Right lobe of liver (tissue), 6 donors: ENCODE measurements around the gene PALMD. TPM values are rescaled to one million over a fixed set of nuclear protein-coding genes. Genes with fewer than 3 reads are reported as not detected.
A peak's percentile ranks its signal among the peaks of the same experiment; 100 is the strongest.

Experiments
- ATAC-seq, 4 donors: fragments of 200-7000 bp; cut with Tn5 transposase; one replicate each; pipeline ENCODE4 v1.9.1; 2020; ENCODE audit warnings: mild to moderate bottlenecking in 4 of 4, moderate library complexity in 4 of 4
- DNase-seq, 3 donors: peaks; one replicate each; pipeline ENCODE4 v3.0.0-alpha.2; 2020
- H3K27ac ChIP-seq, 3 donors: fragments of 200-600 bp; one replicate each; pipeline ENCODE4 v1.8.0; 2022
- H3K27me3 ChIP-seq, 2 donors: fragments of 200-600 bp; one replicate each; pipeline ENCODE4 v1.8.0; 2022
- H3K36me3 ChIP-seq, 4 donors: fragments of 200-600 bp; sonication (generic) in 1 of 4; one replicate each; pipeline versions ENCODE4 v1.5.1 to v1.8.0; 2017 to 2022; ENCODE audit warnings: control low read depth in 1 of 4
- H3K4me1 ChIP-seq, 4 donors: fragments of 200-600 bp; sonication (generic) in 1 of 4; one replicate each; pipeline versions ENCODE4 v1.5.1 to v1.8.0; 2017 to 2022; ENCODE audit warnings: control low read depth in 1 of 4
- H3K4me3 ChIP-seq, 3 donors: fragments of 200-600 bp; one replicate each; pipeline ENCODE4 v1.8.0; 2022
- H3K9me3 ChIP-seq, 4 donors: fragments of 200-600 bp; sonication (generic) in 1 of 4; one replicate each; pipeline versions ENCODE4 v1.5.1 to v1.8.0; 2017 to 2022; ENCODE audit warnings: control low read depth in 1 of 4
- POLR2A ChIP-seq: fragments of 450-650 bp; IDR thresholded peaks from one replicate; pipeline ENCODE4 v1.6.1; 2017; ENCODE audit warnings: antibody characterized with exemption, mild to moderate bottlenecking
- WGBS: methylation state at CpG from one replicate; pipeline ENCODE4 v1.1.6; 2018; ENCODE audit warnings: low coverage, low lambda C conversion rate; ENCODE audit not compliant: insufficient coverage; ENCODE audit errors: missing lambda C conversion rate; 5-methylcytosine and 5-hydroxymethylcytosine counted together
- intact Hi-C, 2 donors: fragments of 100-400 bp; cut with DNase I; formaldehyde crosslinking; loops; one replicate each; pipeline versions ENCODE4 v1.11.2 to v1.14.1; 2022
- total RNA-seq, 6 experiments: library from RNA; depleted of rRNA in 2 of 6; stranded (reverse); fragments of >200 nt in 2 of 6; fragmentation: NEBNext Ultra II Directional in 3 of 6; extraction: Animal tissue kit (Norgen Biotek cat#: 25700) in 3 of 6; gene quantifications; one replicate each; pipeline versions ENCODE4 v1.1.0 to v1.2.4, GENCODE V29; 2016 to 2023
- TF ChIP-seq, protein P1 (sequence below), 4 donors: fragments of 200-600 bp in 3 of 4; fragments of 450-650 bp in 1 of 4; IDR thresholded peaks; one replicate each; pipeline versions ENCODE4 v1.5.1 to v1.8.0; 2016 to 2022; ENCODE audit warnings: antibody characterized with exemption in 4 of 4, mild to moderate bottlenecking in 2 of 4
- donor health status: DM: no; HTN: yes; CAD: no.
- donor health status: DM: no; HTN: no; CAD: no.
- donor health status: DM: no; HTN: no; CAD: no.
- donor health status: DM: no; HTN: yes; CAD: no.
- donor health status: DM: no; HTN: yes; CAD: no.

The PALMD gene
- total RNA-seq, 6 experiments from 2014 or later = 15.0 to 21.1 (median 18.2) TPM

DNA sequence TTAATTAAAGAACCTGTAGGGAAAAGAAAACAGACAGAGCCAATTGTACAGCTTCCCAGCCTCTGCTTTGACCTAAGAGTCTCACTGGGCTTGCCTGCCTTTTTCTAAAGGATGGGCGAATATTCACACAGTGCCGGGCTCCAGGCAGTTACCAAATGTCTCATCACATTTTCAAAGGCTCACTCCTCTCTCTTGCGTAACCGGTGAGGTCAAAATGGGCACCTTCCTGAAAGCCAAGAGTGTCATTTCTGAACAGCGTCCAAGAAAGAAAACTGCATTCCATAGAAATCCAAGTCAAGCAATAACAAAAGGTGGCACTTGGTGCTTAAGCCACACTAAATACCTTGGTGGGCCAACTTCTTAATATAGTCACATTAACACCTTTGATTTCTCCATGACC, 710 bp upstream of the PALMD start:
- peak overlapping the region; percentile 79 to 87 (median 86) for H3K27ac ChIP-seq
- intact Hi-C loops = no loop called here
- no peak for TF ChIP-seq POLR2A
- TF ChIP-seq, protein P1, sequence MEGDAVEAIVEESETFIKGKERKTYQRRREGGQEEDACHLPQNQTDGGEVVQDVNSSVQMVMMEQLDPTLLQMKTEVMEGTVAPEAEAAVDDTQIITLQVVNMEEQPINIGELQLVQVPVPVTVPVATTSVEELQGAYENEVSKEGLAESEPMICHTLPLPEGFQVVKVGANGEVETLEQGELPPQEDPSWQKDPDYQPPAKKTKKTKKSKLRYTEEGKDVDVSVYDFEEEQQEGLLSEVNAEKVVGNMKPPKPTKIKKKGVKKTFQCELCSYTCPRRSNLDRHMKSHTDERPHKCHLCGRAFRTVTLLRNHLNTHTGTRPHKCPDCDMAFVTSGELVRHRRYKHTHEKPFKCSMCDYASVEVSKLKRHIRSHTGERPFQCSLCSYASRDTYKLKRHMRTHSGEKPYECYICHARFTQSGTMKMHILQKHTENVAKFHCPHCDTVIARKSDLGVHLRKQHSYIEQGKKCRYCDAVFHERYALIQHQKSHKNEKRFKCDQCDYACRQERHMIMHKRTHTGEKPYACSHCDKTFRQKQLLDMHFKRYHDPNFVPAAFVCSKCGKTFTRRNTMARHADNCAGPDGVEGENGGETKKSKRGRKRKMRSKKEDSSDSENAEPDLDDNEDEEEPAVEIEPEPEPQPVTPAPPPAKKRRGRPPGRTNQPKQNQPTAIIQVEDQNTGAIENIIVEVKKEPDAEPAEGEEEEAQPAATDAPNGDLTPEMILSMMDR (IDR thresholded peaks at IDR 0.05) = no peak
- H3K9me3 ChIP-seq = no peaks in the 10 kb centered on the region
- H3K36me3 ChIP-seq = no peaks in the 10 kb centered on the region
- H3K4me3 ChIP-seq = peak overlapping the region; percentile 43 to 61 (median 58)
- ATAC-seq (peak; percentile 51 to 70 (median 54)), DNase-seq (peak; percentile 57 to 82 (median 63))
- peaks cover 0 to 27% (median 11%) of the 10 kb centered on the region in 4 donors for H3K4me1 ChIP-seq
- 24% methylated on average over 5 of the region's 5 CpGs for WGBS
- H3K27me3 ChIP-seq = no peaks in the 10 kb centered on the region

DNA sequence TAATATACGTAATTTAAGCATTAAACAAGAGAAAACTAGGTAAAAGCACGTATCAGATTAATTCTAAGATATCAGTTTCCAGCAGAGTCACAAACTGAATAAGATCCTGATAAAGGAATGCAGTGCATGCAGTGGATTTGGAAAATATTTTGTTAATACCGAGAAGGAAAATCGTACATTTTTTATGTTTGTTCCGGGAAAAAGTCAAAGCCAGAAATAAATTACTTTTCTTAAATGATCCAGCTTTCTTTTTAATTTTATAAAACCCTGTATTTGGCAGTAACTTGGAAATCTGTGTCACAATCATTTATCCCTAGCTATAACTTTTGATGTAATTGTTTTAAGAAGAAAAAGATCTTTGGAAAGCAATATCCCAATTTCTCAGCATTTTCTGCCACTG, 955 bp downstream of the PALMD start:
- ATAC-seq (no peak), DNase-seq (no peak)
- Histone ChIP-seq H3K36me3 (no peaks in the 10 kb centered on the region), H3K4me1 (peaks cover 0 to 35% (median 11%) of the 10 kb centered on the region in 4 donors), H3K27ac (peak overlapping the region; percentile 79 to 87 (median 86)), H3K27me3 (no peaks in the 10 kb centered on the region), H3K9me3 (no peaks in the 10 kb centered on the region), H3K4me3 (peak overlapping the region; percentile 43 to 61 (median 58))
- TF ChIP-seq, protein P1 (IDR thresholded peaks at IDR 0.05) = no peak
- no peak for TF ChIP-seq POLR2A
- WGBS = 19% methylated on average over 5 of the region's 5 CpGs
- intact Hi-C loops = no loop called here

DNA sequence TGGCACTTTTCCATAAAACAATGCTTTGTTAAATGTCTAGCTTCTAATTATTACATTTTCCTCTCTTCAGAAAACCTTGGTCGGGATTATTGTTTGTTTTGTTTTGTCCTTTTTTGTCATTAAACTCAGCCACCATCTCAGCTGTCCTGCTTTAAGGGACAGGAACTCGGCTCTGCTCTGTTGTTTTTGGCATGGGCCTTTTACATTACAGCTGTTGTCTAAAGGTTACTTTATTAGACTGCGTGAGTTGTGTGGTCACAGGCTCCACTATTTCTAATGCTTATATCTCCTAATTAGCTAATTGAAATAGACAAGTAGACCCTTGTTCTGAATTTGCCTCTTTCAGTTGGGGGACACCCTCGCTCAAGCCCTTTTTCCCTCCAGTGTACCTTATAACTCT, 1.6 kb downstream of the PALMD start:
- ATAC-seq (peak; percentile 60 to 70 (median 66)), DNase-seq (peak in 1 of 3 donors; percentile 59)
- Histone ChIP-seq H3K4me3 (peak overlapping the region; percentile 43 to 61 (median 58)), H3K36me3 (no peaks in the 10 kb centered on the region), H3K9me3 (no peaks in the 10 kb centered on the region), H3K4me1 (peaks cover 0 to 35% (median 13%) of the 10 kb centered on the region in 4 donors), H3K27me3 (no peaks in the 10 kb centered on the region), H3K27ac (peak overlapping the region; percentile 79 to 87 (median 86))
- TF ChIP-seq, protein P1 (IDR thresholded peaks at IDR 0.05) = no peak
- TF ChIP-seq POLR2A = peak; percentile 56
- WGBS = 13% methylated on average over 4 of the region's 4 CpGs
- intact Hi-C loops = no loop called here

DNA sequence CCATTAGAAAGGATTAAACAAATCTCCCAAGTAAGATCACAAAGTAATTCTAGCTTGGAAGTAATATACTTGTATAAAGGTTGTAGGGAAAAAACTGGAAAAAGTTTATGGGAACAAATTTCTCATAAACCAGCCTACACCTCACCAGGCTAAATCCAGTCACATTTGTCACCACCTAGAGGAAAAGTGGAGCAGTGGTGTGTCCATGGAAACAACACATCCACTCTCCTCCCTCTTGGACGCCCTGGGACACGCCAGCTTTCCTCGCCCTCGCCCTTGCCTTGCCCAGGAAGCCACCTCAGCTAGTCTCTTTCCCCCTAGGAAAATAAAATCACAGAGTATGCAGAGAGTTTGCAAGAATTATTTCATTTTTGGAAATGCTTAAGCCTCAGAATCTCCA, 2.2 kb downstream of the PALMD start:
- peak; percentile 77 to 88 (median 79) for ATAC-seq
- H3K27me3 ChIP-seq = no peaks in the 10 kb centered on the region
- TF ChIP-seq POLR2A = no peak
- TF ChIP-seq, protein P1 (IDR thresholded peaks at IDR 0.05) = peak; percentile 33 to 56 (median 38)
- H3K27ac ChIP-seq = peak overlapping the region; percentile 79 to 87 (median 86)
- peak; percentile 74 to 75 (median 75) for DNase-seq
- peaks cover 0 to 42% (median 17%) of the 10 kb centered on the region in 4 donors for H3K4me1 ChIP-seq
- peak overlapping the region; percentile 43 to 61 (median 58) for H3K4me3 ChIP-seq
- 43% methylated on average over 4 of the region's 4 CpGs for WGBS
- no peaks in the 10 kb centered on the region for H3K9me3 ChIP-seq
- intact Hi-C loops = no loop called here
- no peaks in the 10 kb centered on the region for H3K36me3 ChIP-seq
